C4-2B (cell line): Measurements from ENCODE around the gene GYS1.
A peak's percentile ranks its signal among the peaks of the same experiment; 100 is the strongest.
"Not testable (repeated sequence)": the region's sequence is repeated elsewhere in the genome, so short reads cannot be mapped to it uniquely, and the experiment has no call there.

ENCODE experiments used
- H3K27ac ChIP-seq: fragments of 450-650 bp; 2 replicates; pipeline ENCODE4 v1.5.1; 2017
- CTCF ChIP-seq: fragments of 450-650 bp; conservative IDR thresholded peaks from 2 replicates; pipeline ENCODE4 v1.5.1; 2017; ENCODE audit warnings: mild to moderate bottlenecking
- ZFX ChIP-seq: fragments of 450-650 bp; IDR thresholded peaks from 2 replicates; pipeline ENCODE4 v1.6.1; 2017

GYS1 gene

DNA sequence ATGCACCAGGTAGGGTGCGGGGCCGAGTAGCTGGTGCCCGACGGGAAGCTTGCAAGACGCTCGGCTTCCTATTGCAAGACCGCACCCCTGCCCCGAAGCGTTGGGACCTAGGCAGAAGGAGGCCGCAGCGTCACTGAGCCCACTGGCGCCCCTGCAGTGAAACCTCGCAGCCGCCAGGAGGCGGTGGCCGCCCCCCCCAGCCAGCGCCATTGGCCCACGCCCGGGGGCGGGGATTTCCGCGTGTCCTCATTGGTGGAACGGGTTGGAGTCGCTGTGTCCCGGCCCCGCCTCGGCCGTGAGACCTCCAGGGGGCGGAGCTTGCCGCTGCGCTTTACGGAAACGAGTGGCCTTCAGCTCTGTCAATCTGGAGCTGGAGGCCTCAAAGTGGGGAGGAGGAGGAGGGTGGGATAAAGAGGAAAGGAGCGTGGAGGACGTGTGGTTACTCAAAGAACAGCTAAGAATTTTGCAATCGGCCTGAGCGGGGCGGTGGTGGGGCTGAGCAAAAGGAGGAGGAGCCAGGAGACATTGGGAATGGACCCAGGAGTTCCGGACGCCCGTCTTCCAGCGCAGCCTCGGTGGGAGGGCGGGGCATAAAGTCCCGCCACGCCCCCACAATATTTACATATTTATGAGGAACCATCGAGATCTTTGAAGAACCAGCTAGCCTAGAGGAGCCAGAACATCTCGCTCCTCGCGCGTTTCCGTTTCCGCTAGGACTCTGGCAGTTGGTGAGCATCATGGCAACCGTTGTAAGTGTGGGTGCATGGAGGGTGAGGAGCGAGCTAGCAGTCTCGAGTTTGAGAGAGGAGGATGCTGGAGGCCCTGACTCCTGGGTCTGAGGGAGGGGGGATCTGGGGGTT lies at the start of gene GYS1, which contains the start of gene RUVBL2:
TSS of gene GYS1 (minus strand) at position 135 of the 860 bp plus-strand sequence. CDS start 197 bp downstream, outside the sequence.
TSS of gene RUVBL2 (plus strand) at position 713 of the 860 bp plus-strand sequence. CDS start at position 738, 25 bp downstream.
- TF ChIP-seq CTCF, result peak; percentile 88
- peak; percentile 16; the same call in 1 of the 2 replicates for TF ChIP-seq ZFX
- peak within 1 kb of the TSS; percentile 92 for H3K27ac ChIP-seq

- not testable (repeated sequence) for H3K27ac ChIP-seq
These were observed 49.6 kb upstream of the GYS1 start for GRCh38 chr19:49042666-49043065.

- H3K27ac ChIP-seq, result no peak overlapping the region
- TF ChIP-seq ZFX (no peak), CTCF (no peak)
These were observed 49.1 kb upstream of the GYS1 start for GRCh38 chr19:49042177-49042576.

- not testable (repeated sequence) for H3K27ac ChIP-seq
These were observed 46.6 kb upstream of the GYS1 start for GRCh38 chr19:49039736-49040135.

GRCh38 chr19:49038557-49039276 lies 45.6 kb upstream of the GYS1 start:
- not testable (repeated sequence) for H3K27ac ChIP-seq

- not testable (repeated sequence) for H3K27ac ChIP-seq
These were observed 45.0 kb upstream of the GYS1 start for GRCh38 chr19:49038111-49038510.

- TF ChIP-seq CTCF, result peak; percentile 46
- H3K27ac ChIP-seq, result not testable (repeated sequence)
These were observed 43.7 kb upstream of the GYS1 start, which contains the start of gene CGB1 for GRCh38 chr19:49036815-49037214. Gene CGB1, minus strand, starts transcription at chr19:49036895. Its CDS starts 184 bp downstream, at chr19:49036711.

- H3K27ac ChIP-seq, result not testable (repeated sequence)
- TF ChIP-seq CTCF, result peak; percentile 53
These were observed 38.7 kb upstream of the GYS1 start, which contains the start of gene CGB2 for GRCh38 chr19:49031642-49032301. Gene CGB2, plus strand, starts transcription at chr19:49031890. Its CDS starts 206 bp downstream, at chr19:49032096.

GRCh38 chr19:49030323-49030722 lies 37.2 kb upstream of the GYS1 start:
- H3K27ac ChIP-seq, result not testable (repeated sequence)

- not testable (repeated sequence) for H3K27ac ChIP-seq
These were observed 36.6 kb upstream of the GYS1 start for GRCh38 chr19:49029749-49030148.

- H3K27ac ChIP-seq, result not testable (repeated sequence)
These were observed 35.6 kb upstream of the GYS1 start for GRCh38 chr19:49028686-49029085.

DNA sequence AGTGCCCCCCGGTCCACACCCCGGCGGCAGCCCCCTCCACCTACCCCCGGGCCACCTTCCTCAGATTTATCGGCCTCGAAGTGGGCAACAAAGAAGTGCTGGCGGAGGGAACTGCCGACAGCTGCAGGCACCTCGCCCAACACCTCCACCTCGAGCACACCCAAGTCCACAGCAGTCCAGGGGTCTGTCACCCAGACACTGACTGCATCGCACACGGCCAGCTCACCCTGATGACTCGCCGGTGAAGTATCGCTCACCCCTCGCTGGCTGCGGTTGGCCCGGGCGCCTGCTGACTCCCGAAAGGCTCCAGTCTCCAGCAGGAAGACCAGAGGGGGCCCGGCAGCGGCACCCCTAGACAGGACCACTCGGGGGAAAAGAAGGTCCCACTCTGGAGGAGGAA lies 32.5 kb upstream of the GYS1 start:
- not testable (repeated sequence) for H3K27ac ChIP-seq

- H3K27ac ChIP-seq, result not testable (repeated sequence)
These were observed 32.0 kb upstream of the GYS1 start for GRCh38 chr19:49025088-49025487.

DNA sequence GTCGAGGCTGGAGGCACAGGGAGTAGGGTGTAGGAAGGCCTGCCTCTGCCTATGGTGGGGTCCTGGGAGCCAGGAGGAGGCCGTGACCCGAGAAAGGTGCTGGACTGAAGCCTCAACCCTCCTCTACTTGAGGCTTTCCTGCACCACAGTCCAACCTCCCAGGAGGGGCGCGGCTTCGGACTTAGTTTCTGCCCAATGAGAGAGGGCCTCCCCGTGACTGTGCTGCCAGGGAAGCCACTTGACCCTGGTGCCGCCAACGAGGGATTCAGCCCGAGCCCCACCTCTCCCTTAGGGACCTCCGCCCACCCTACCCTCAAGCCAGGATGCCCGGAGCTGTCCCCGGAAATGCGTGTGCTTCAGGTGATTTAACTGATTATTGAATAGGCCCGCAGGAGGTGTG lies 31.1 kb upstream of the GYS1 start, which contains the start of gene CGB3:
TSS of gene CGB3 (minus strand) at position 101 of the 400 bp plus-strand sequence. CDS start 362 bp downstream, outside the sequence.
- not testable (repeated sequence) for H3K27ac ChIP-seq
